ENCODE measurements around the gene IFNB1. TPM values are rescaled to one million over a fixed set of nuclear protein-coding genes. Genes with fewer than 3 reads are reported as not detected.

IFNB1 gene
- total RNA-seq, 1 experiment from 2014 or later, result not detected

DNA sequence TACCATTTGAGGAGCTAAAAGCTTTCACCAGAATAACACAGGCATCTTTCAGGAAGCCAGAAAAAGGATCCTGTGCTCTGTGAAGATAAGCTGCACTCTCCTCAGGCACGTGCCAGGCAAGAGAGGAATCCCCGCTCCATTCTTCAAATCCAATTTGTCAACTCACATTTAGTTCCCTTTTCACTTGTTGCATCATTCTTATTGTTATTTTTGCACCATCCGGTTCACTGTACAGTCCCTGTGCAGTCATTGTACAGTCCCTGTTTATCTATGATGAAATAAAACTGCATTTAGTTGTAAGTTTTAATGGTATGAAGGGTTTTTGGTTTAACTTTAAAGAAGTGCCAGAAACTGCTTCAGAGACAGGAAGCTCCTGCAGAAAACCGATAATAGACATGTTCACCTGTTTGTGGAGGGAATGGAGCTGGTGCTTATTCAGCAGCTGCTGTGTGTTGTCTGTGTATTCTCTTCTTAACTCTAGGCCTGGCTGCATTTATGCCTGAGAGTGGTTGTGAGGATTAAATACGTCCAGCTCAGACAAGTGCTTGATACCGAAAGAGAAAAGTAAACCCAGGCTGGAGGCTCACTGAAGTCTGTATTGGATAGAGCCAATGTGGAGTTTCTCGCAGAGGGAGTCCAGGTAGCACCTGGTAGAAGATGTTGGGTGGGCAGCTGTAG lies 41.5 kb upstream of the IFNB1 start:
- Histone ChIP-seq H3K27me3 (ENCODE audit: insufficient read depth, low read length) (0 out of 2 replicates have a peak, but pooled peaks cover 8% of the 10 kb centered on the region), H3K9me2 (ENCODE audit: insufficient read depth) (no peaks in the 10 kb centered on the region), H3K4me3 (replicated peaks in 1 of 2; ENCODE audit: low read depth in 1 of 2, low read length in 2 of 2) (no peak overlapping the region), H2AFZ (ENCODE audit: low read depth, low read length, poor library complexity, severe bottlenecking) (no peak overlapping the region), H3K36me3 (ENCODE audit: control insufficient read depth in 1 of 2, insufficient read depth in 2 of 2, low read length in 2 of 2) (no peaks in the 10 kb centered on the region), H3K79me2 (ENCODE audit: insufficient read depth, low read length) (no peaks in the 10 kb centered on the region), H4K20me1 (ENCODE audit: insufficient read depth) (no peaks in the 10 kb centered on the region), H3K27ac (ENCODE audit: low read depth, low read length) (no peak overlapping the region), H3K4me2 (ENCODE audit: low read length) (no peak overlapping the region), H3K9me3 (ENCODE audit: control insufficient read depth in 1 of 2, insufficient read depth in 1 of 2, low read depth in 1 of 2, low read length in 2 of 2) (no peaks in the 10 kb centered on the region), H3K9ac (ENCODE audit: low read length) (no peak overlapping the region), H3K4me1 (ENCODE audit: control insufficient read depth in 1 of 2, insufficient read depth in 2 of 2, low read length in 2 of 2) (no peaks in the 10 kb centered on the region)
- TF ChIP-seq CBX3 (IDR thresholded peaks at IDR 0.05; ENCODE audit: low read depth), result no peak
- CTCF ChIA-PET, result interaction anchor here (1.3 kb wide), 1 partner anchor 9 kb away, joined by 4 read pairs; no protein-coding TSS in a partner anchor
- no peak for ATAC-seq
- no peak for DNase-seq (ENCODE audit: low read depth, low spot score)
- intact Hi-C loops (cut with micrococcal nuclease), result loop anchor here (10.0 kb wide), 1 partner anchor 1644 kb away; no protein-coding TSS in a partner anchor
- no TSS peak for BruUV-seq (replicated peaks)
- POLR2A ChIA-PET, result no interaction called here
- RAD21 ChIA-PET (ENCODE audit: low non-redundant PET in 1 of 2, low total read pairs in 2 of 2, uncharacterized antibody in 2 of 2, unreplicated experiment in 2 of 2), result no interaction called here

DNA sequence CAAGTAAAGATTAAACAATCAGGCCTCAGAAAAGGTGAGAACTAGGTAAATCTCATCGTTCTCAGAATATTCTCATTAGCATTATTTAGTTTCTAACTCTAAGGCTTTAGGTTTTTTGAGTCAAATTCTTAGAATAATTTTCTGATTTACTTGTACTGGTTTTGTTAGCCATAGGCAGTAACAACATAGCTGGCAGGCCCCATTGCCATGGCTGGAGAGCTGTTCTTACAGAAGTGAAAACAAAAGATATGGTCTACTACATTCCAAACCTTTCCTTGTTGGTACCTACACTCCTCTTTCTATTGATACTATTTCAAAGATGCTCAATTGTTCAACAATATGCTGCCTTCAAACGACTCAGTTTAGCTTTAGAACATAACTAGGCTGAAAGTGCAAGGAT lies 36.6 kb upstream of the IFNB1 start:
- no peak overlapping the region for H3K27ac ChIP-seq (ENCODE audit: low read depth, low read length)
- ChIA-PET POLR2A (no interaction called here), RAD21 (ENCODE audit: low non-redundant PET in 1 of 2, low total read pairs in 2 of 2, uncharacterized antibody in 2 of 2, unreplicated experiment in 2 of 2) (no interaction called here), CTCF (no interaction called here)
- no peak overlapping the region for H3K4me2 ChIP-seq (ENCODE audit: low read length)
- H3K9me2 ChIP-seq (ENCODE audit: insufficient read depth), result no peaks in the 10 kb centered on the region
- peaks cover 12% of the 10 kb centered on the region; the same call in 1 of the 2 replicates for H3K27me3 ChIP-seq (ENCODE audit: insufficient read depth, low read length)
- H3K79me2 ChIP-seq (ENCODE audit: insufficient read depth, low read length), result no peaks in the 10 kb centered on the region
- H2AFZ ChIP-seq (ENCODE audit: low read depth, low read length, poor library complexity, severe bottlenecking), result no peak overlapping the region
- intact Hi-C loops (cut with micrococcal nuclease), result loop anchor here (5.0 to 10.0 kb wide), 2 partner anchors 1172 to 1640 kb away; no protein-coding TSS in a partner anchor
- ATAC-seq (no peak), DNase-seq (ENCODE audit: low read depth, low spot score) (no peak)
- no peak overlapping the region for H3K9ac ChIP-seq (ENCODE audit: low read length)
- no TSS peak for BruUV-seq (replicated peaks)
- no peaks in the 10 kb centered on the region for H3K36me3 ChIP-seq (ENCODE audit: control insufficient read depth in 1 of 2, insufficient read depth in 2 of 2, low read length in 2 of 2)
- H4K20me1 ChIP-seq (ENCODE audit: insufficient read depth), result no peaks in the 10 kb centered on the region
- H3K4me3 ChIP-seq (replicated peaks in 1 of 2; ENCODE audit: low read depth in 1 of 2, low read length in 2 of 2), result no peak overlapping the region
- TF ChIP-seq SP1 (IDR thresholded peaks at IDR 0.05; ENCODE audit: low read depth) (no peak), JUND (IDR thresholded peaks at IDR 0.05) (no peak), TCF7L2 (IDR thresholded peaks at IDR 0.05; ENCODE audit: borderline replicate concordance, extremely low read depth, insufficient read depth, insufficient read length) (no peak), ZNF274 (IDR thresholded peaks at IDR 0.05; ENCODE audit: low read depth, low read length) (no peak), POLR2AphosphoS5 (IDR thresholded peaks at IDR 0.05; ENCODE audit: low read depth, low read length) (no peak), CBX3 (IDR thresholded peaks at IDR 0.05; ENCODE audit: low read depth) (no peak)
- no peaks in the 10 kb centered on the region for H3K4me1 ChIP-seq (ENCODE audit: control insufficient read depth in 1 of 2, insufficient read depth in 2 of 2, low read length in 2 of 2)
- no peaks in the 10 kb centered on the region for H3K9me3 ChIP-seq (ENCODE audit: control insufficient read depth in 1 of 2, insufficient read depth in 1 of 2, low read depth in 1 of 2, low read length in 2 of 2)
